OCI-LY1 (cell line): ENCODE results near the gene KBTBD8.

Experiments used
- EZH2 ChIP-seq: fragments of 200-600 bp; sonication (generic), shearing (Covaris generic); IDR thresholded peaks from 2 replicates; pipeline ENCODE4 v1.8.0; 2017; ENCODE audit warnings: borderline replicate concordance, mixed run types, mild to moderate bottlenecking, antibody characterized with exemption, low read length, moderate library complexity, mixed read lengths
- TF ChIP-seq, protein P1 (sequence below): fragments of 200-600 bp; sonication (generic), shearing (Covaris generic); IDR thresholded peaks from 2 replicates; pipeline ENCODE4 v1.5.1; 2017; ENCODE audit warnings: mild to moderate bottlenecking, antibody characterized with exemption, low read length, moderate library complexity, mixed read lengths

DNA sequence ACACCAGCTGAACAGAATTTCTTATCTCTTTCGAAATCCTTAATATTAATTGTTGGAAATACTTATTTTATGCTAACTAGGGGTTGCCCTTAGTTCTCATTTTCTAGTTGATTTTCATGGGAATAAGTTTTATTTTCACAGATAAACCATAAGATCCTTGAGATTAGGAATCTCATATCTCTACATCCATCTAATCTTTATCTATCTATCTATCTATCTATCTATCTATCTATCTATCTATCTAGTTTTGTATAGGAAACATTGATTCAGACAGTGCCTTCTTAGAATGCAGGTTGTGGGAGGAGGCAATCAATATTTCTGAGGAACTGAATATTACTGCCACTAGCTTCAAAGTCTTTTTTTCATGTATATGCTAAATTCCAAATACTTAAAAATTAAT is 3.5 kb upstream of the KBTBD8 start:
- TF ChIP-seq, protein P1, sequence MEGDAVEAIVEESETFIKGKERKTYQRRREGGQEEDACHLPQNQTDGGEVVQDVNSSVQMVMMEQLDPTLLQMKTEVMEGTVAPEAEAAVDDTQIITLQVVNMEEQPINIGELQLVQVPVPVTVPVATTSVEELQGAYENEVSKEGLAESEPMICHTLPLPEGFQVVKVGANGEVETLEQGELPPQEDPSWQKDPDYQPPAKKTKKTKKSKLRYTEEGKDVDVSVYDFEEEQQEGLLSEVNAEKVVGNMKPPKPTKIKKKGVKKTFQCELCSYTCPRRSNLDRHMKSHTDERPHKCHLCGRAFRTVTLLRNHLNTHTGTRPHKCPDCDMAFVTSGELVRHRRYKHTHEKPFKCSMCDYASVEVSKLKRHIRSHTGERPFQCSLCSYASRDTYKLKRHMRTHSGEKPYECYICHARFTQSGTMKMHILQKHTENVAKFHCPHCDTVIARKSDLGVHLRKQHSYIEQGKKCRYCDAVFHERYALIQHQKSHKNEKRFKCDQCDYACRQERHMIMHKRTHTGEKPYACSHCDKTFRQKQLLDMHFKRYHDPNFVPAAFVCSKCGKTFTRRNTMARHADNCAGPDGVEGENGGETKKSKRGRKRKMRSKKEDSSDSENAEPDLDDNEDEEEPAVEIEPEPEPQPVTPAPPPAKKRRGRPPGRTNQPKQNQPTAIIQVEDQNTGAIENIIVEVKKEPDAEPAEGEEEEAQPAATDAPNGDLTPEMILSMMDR, result no peak
- no peak for TF ChIP-seq EZH2
